ENCODE measurements around the gene BLID. TPM values are rescaled to one million over a fixed set of nuclear protein-coding genes. Genes with fewer than 3 reads are reported as not detected.

The BLID gene
- total RNA-seq, 1 experiment from 2014 or later: not detected

DNA sequence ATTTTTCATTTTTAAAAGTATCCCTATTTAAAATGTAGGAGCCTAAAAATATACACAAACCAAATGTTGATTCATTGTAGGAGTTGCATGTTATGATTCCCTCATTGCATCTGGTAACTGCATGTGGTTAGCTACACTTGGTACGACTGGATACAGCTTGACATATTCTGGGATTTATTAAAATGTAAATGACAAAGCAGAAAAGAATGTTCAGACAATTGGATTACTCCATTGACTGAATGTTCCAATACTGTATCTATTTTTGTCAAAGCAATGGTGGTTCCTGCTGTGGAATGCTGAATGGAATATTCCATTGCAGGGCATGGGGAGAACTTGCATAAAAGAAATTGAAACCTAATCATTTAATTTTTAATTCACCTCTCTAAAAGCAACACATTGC, 30.8 kb downstream of the BLID start:
- no peaks in the 10 kb centered on the region for H3K4me1 ChIP-seq
- BruUV-seq (replicated peaks): no TSS peak
- no peaks in the 10 kb centered on the region for H3K36me3 ChIP-seq (ENCODE audit: control insufficient read depth, insufficient read depth, low read length)
- no peak overlapping the region for H3K4me3 Mint-ChIP-seq (ENCODE audit: unreplicated experiment)
- no peaks in the 10 kb centered on the region for H3K4me1 Mint-ChIP-seq (ENCODE audit: low read depth, unreplicated experiment)
- no peak overlapping the region for H3K4me3 ChIP-seq (ENCODE audit: low read depth, low read length)
- no peak for DNase-seq
- no peak overlapping the region for H3K27ac Mint-ChIP-seq (ENCODE audit: unreplicated experiment)
- H3K36me3 Mint-ChIP-seq (ENCODE audit: insufficient read depth, unreplicated experiment): no peaks in the 10 kb centered on the region
- ChIA-PET CTCF (no interaction called here), POLR2A (no interaction called here)
- 0 out of 2 replicates have a peak, but pooled peaks cover 1% of the 10 kb centered on the region for H3K27me3 ChIP-seq (replicated peaks; ENCODE audit: control insufficient read depth, insufficient read depth, low read length)
- TF ChIP-seq, protein P1, sequence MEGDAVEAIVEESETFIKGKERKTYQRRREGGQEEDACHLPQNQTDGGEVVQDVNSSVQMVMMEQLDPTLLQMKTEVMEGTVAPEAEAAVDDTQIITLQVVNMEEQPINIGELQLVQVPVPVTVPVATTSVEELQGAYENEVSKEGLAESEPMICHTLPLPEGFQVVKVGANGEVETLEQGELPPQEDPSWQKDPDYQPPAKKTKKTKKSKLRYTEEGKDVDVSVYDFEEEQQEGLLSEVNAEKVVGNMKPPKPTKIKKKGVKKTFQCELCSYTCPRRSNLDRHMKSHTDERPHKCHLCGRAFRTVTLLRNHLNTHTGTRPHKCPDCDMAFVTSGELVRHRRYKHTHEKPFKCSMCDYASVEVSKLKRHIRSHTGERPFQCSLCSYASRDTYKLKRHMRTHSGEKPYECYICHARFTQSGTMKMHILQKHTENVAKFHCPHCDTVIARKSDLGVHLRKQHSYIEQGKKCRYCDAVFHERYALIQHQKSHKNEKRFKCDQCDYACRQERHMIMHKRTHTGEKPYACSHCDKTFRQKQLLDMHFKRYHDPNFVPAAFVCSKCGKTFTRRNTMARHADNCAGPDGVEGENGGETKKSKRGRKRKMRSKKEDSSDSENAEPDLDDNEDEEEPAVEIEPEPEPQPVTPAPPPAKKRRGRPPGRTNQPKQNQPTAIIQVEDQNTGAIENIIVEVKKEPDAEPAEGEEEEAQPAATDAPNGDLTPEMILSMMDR (IDR thresholded peaks at IDR 0.05; ENCODE audit: insufficient read depth in 1 of 2, low read depth in 1 of 2, low read length in 1 of 2, severe bottlenecking in 1 of 2, unreplicated experiment in 1 of 2): no peak
- H3K9me3 ChIP-seq: no peaks in the 10 kb centered on the region
- intact Hi-C loops (cut with micrococcal nuclease; ENCODE audit: unreplicated experiment): no loop called here
- peaks cover 15% of the 10 kb centered on the region for H3K27me3 Mint-ChIP-seq (ENCODE audit: insufficient read depth, unreplicated experiment)
- no peaks in the 10 kb centered on the region for H3K9me3 Mint-ChIP-seq (ENCODE audit: unreplicated experiment)

DNA sequence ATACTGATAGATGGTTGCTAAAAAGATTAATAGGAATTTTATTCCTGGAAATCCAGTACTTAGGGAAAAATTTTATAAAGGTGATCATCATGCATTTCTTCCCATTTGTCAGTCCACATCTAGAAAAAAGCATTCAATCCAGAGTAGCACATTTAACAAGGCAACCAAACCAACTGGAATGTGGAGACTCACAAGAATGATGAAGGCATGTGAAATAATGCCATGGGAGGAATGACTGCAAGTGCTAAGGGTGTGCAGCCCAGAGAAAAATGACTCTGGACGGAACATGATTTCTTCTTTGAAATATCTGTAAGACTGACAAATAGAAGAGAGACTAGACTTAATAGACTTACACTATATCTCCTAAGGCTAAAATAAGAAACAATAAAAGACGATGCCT, 33.8 kb downstream of the BLID start:
- no peaks in the 10 kb centered on the region for H3K36me3 ChIP-seq (ENCODE audit: control insufficient read depth, insufficient read depth, low read length)
- intact Hi-C loops (cut with micrococcal nuclease; ENCODE audit: unreplicated experiment): no loop called here
- Mint-ChIP-seq H3K4me3 (ENCODE audit: unreplicated experiment) (no peak overlapping the region), H3K4me1 (ENCODE audit: low read depth, unreplicated experiment) (no peaks in the 10 kb centered on the region), H3K27ac (ENCODE audit: unreplicated experiment) (no peak overlapping the region), H3K9me3 (ENCODE audit: unreplicated experiment) (no peaks in the 10 kb centered on the region), H3K36me3 (ENCODE audit: insufficient read depth, unreplicated experiment) (no peaks in the 10 kb centered on the region), H3K27me3 (ENCODE audit: insufficient read depth, unreplicated experiment) (peaks cover 8% of the 10 kb centered on the region)
- TF ChIP-seq, protein P1 (IDR thresholded peaks at IDR 0.05; ENCODE audit: insufficient read depth in 1 of 2, low read depth in 1 of 2, low read length in 1 of 2, severe bottlenecking in 1 of 2, unreplicated experiment in 1 of 2): no peak
- no peaks in the 10 kb centered on the region for H3K27me3 ChIP-seq (replicated peaks; ENCODE audit: control insufficient read depth, insufficient read depth, low read length)
- no peak for DNase-seq
- H3K4me3 ChIP-seq (ENCODE audit: low read depth, low read length): no peak overlapping the region
- ChIA-PET CTCF (no interaction called here), POLR2A (no interaction called here)
- BruUV-seq (replicated peaks): no TSS peak
- no peaks in the 10 kb centered on the region for H3K4me1 ChIP-seq
- no peaks in the 10 kb centered on the region for H3K9me3 ChIP-seq

DNA sequence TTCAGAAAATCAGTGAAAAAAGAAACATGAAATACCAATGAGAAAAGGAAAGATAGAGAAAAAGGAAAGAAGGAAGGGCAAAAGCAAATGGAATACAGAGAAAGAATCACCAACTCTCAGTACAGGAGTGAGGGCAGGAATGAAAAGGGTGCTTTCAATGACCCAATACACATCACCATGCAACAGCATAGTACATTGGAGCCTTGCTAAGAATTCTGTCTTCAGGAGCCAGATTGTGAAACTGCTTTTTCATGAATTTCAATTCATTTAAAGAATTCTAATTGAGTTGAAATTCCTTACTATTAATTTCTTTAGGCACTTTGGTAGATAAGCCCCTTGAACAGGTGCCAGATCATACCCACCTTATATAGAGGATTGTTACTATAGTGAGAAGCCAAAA, 34.9 kb downstream of the BLID start:
- Mint-ChIP-seq H3K36me3 (ENCODE audit: insufficient read depth, unreplicated experiment) (no peaks in the 10 kb centered on the region), H3K4me1 (ENCODE audit: low read depth, unreplicated experiment) (no peaks in the 10 kb centered on the region), H3K27ac (ENCODE audit: unreplicated experiment) (no peak overlapping the region), H3K27me3 (ENCODE audit: insufficient read depth, unreplicated experiment) (peaks cover 7% of the 10 kb centered on the region), H3K9me3 (ENCODE audit: unreplicated experiment) (no peaks in the 10 kb centered on the region), H3K4me3 (ENCODE audit: unreplicated experiment) (no peak overlapping the region)
- intact Hi-C loops (cut with micrococcal nuclease; ENCODE audit: unreplicated experiment): no loop called here
- ChIA-PET CTCF (no interaction called here), POLR2A (no interaction called here)
- H3K9me3 ChIP-seq: no peaks in the 10 kb centered on the region
- H3K4me1 ChIP-seq: no peaks in the 10 kb centered on the region
- no peak overlapping the region for H3K4me3 ChIP-seq (ENCODE audit: low read depth, low read length)
- DNase-seq: no peak
- no peaks in the 10 kb centered on the region for H3K27me3 ChIP-seq (replicated peaks; ENCODE audit: control insufficient read depth, insufficient read depth, low read length)
- TF ChIP-seq, protein P1 (IDR thresholded peaks at IDR 0.05; ENCODE audit: insufficient read depth in 1 of 2, low read depth in 1 of 2, low read length in 1 of 2, severe bottlenecking in 1 of 2, unreplicated experiment in 1 of 2): no peak
- no peaks in the 10 kb centered on the region for H3K36me3 ChIP-seq (ENCODE audit: control insufficient read depth, insufficient read depth, low read length)
- BruUV-seq (replicated peaks): no TSS peak
